Activated T-cell treated with anti-CD3 and anti-CD28 coated beads for 4 hours (primary cell): ENCODE measurements around the gene RNF222.
A peak's percentile ranks its signal among the peaks of the same experiment; 100 is the strongest.
"Not testable (repeated sequence)": the region's sequence is repeated elsewhere in the genome, so short reads cannot be mapped to it uniquely, and the experiment has no call there.

Experiments used
- DNase-seq: peaks from one replicate; pipeline ENCODE4 v3.0.0-alpha.2; 2020

RNF222 gene

DNA sequence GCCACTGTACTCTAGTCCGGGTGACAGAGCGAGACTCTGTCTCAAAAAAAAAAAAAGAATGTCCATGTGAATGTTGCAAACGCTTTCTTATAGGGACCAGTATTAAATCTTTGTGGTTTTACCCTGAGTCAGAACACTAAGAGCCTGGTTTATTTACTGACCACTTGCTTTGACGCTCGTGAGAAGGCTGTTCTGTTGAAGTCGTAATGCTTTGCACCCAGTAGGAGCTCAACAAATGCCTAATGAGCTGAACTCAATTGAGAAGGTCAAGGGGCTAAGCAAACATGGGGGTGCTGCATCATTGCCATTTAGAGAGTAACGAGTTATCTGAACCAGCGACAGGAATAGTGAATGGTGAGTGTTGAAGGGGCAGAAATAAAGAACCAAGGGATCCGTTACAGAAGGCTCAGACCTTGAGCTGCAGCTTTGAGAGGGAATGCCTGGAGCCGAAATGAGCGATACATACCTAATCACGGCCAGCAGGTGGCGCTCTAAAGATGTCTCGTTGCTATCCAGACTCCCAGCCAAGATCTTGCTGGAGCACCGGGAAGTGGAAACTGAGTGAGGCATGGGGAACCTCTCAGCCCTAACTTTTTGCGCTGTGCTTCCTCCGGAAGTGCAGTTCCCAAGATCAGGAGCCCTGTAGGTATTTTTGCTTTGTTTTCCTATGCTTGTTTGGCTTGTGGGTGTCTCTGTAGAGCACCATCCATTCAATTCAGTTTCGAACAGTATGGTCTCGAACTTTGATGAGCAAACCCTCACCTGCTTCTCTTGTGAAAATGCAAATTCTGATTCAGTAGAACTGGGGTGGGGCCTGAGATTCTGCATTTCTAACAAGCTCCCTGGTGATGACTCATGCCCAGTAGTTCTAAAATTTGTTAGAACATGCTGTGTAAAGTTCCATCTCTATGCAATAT lies 12.6 kb upstream of the RNF222 start:
- DNase-seq, result peak; percentile 67

GRCh38 chr17:8408371-8408770 lies 10.7 kb upstream of the RNF222 start:
- no peak for DNase-seq

- no peak for DNase-seq
These were observed 8.5 kb upstream of the RNF222 start for GRCh38 chr17:8406174-8406573.

DNA sequence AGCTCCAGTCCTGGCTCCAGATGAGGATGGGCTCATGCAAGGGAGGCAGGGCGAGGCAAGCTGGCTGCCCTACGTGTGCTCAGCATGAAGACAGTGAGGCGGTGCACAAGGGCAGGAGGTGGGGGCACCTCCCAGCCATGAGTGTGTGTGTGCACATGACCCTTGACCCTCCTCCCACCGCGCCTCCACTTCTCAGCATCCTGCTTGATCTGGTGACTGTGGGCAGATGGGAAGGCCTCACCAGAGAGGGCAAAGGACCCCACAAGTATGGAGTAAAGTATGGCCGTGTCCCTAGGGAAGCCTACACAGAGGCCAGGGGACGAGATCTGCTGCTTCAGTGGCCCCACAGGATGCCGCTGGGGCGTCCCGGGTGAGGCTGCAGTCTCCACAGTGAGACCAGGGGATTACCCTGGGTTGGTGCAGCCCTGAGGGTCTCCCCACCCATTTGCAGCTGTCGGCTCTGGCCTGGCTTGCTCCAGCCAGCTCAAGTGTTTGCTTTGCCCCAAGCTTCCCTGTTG lies 7.9 kb upstream of the RNF222 start:
- DNase-seq, result no peak

- no peak for DNase-seq
These were observed 5.4 kb upstream of the RNF222 start for GRCh38 chr17:8402921-8403536.

DNA sequence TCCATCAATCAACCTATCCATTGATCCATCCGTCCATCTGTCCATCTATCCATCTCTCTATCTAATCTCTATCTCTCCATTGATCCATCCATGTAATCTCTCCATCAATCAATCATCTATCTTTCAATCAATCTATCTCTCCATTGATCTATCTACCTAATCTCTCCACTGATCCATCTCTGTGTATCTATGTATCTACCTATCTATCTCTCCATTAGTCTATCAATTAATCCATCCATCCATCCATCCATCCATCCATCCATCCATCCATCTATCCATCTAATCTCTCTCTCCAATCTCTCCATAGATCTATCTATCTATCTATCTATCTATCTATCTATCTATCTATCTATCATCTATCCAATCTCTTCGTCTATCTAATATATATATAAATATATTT lies 3.5 kb upstream of the RNF222 start:
- no peak for DNase-seq

GRCh38 chr17:8398980-8399379 lies 1.4 kb upstream of the RNF222 start:
- no peak for DNase-seq

- not testable (repeated sequence) for DNase-seq
These were observed 3.1 kb downstream of the RNF222 start for GRCh38 chr17:8394497-8394896.

GRCh38 chr17:8393470-8394231 lies 4.0 kb downstream of the RNF222 start:
- DNase-seq, result peak; percentile 14

- no peak for DNase-seq
These were observed 4.8 kb downstream of the RNF222 start for GRCh38 chr17:8392674-8393469.

DNA sequence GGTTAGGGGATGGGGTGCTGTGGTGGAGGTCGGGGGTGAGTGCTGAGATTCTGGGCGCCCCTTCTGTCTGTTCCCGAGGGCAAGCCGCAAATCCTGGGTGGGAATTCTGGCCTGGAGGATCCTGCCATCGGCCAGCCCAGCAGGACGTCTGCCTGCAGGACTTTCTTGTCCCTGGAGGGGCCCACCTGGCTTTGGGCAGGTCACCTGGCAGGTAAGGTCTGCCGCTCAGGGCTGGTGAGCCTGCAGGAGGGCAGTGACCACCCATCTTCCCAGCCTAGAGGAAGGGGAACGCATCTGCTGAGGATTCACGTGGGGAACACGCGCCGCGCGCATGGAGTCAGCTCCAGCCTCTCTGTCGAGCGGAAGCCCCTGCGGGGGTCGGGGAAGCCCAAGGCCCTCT lies 5.4 kb downstream of the RNF222 start:
- DNase-seq, result no peak

GRCh38 chr17:8391711-8392110 lies 5.9 kb downstream of the RNF222 start:
- no peak for DNase-seq

GRCh38 chr17:8387914-8388651 lies 9.5 kb downstream of the RNF222 start:
- no peak for DNase-seq

- no peak for DNase-seq
These were observed 10.8 kb downstream of the RNF222 start for GRCh38 chr17:8386841-8387240.

GRCh38 chr17:8384801-8385378 lies 12.7 kb downstream of the RNF222 start:
- DNase-seq, result no peak

DNA sequence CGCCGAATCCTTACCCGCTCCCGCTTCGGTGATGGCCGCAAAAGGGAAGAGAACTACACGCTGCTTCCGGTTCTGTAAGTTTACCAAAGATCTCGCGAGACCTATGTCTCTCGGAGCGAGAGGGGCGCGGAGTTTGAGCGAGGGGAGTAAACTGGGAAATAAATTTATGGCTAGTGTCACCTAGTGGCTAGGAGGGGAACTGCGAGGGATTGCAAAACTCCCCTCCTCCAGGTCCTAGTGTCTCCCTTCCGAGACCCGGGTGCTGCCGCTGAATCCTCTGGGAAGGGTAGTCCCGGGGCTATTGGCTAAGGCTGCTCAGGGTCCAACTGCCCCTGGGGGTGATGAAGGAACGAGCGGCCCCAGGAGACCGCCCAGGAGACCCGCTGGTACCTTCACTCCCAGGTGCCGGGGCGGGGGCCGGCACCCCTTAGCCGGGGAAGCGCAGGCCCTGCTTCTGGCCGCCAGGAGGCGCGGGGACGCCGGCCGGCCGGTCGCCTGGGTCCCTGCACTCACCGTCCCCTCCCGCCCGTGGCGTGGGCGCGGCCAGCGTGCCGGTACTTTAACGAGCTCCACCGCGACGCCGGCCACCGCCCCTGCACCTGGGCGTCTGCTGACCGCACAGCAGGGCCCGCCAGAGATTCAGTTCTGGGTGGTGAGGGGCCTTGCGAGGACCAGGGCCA lies 14.3 kb downstream of the RNF222 start, which contains the start of gene RPL26:
TSS of gene RPL26 (minus strand) at position 51 of the 680 bp plus-strand sequence. CDS start 883 bp downstream, outside the sequence.
- DNase-seq, result peak; percentile 91

DNA sequence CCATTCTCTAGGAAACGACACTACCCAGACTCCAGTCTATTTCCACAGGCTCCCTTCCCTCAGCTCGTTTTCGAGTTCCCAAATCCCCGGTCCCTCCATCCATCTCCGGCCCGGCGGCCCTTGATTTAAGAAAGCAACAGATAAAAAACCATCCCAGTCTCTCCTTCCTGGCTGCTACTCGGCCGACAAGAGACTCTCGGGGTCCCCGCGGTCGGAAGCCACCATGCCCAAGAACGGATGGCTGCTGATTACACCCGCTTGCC lies 14.8 kb downstream of the RNF222 start:
- no peak for DNase-seq

- DNase-seq, result no peak
These were observed 15.4 kb downstream of the RNF222 start for GRCh38 chr17:8382052-8382879.

DNA sequence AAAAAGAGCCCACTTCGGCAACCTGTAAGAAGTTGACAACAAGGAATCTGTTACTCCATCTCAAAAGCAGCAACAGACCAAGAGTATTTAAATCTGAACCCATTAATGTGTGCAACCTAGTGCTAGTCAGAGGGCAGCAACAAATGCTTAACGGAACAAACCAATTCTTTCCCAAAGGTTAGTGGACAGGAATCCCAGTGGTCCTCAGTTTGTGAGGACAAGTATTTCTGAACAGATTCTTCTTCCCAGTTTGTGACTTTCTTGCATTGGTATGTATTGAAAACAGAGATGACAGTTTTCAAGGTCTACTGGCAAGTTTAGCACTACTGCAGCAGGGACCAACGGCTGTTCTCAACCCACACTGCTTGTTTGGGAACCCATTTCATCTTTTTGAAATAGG lies 17.6 kb downstream of the RNF222 start:
- no peak for DNase-seq

GRCh38 chr17:8378117-8378516 lies 19.5 kb downstream of the RNF222 start:
- not testable (repeated sequence) for DNase-seq
